ENCODE measurements around the gene CTDNEP1. TPM values are rescaled to one million over a fixed set of nuclear protein-coding genes. Genes with fewer than 3 reads are reported as not detected.

CTDNEP1 gene
- total RNA-seq, 1 donor from 2014 or later = 36.4 TPM

- DNase-seq (ENCODE audit: low read depth) = no peak
- no peak for TF ChIP-seq CTCF (conservative IDR thresholded peaks at IDR 0.05; ENCODE audit: low read depth, low read length)
- no peak overlapping the region for H3K4me3 ChIP-seq (ENCODE audit: low read depth, low read length)
Observed at GRCh38 chr17:7283471-7284216, 32.1 kb upstream of the CTDNEP1 start.

DNA sequence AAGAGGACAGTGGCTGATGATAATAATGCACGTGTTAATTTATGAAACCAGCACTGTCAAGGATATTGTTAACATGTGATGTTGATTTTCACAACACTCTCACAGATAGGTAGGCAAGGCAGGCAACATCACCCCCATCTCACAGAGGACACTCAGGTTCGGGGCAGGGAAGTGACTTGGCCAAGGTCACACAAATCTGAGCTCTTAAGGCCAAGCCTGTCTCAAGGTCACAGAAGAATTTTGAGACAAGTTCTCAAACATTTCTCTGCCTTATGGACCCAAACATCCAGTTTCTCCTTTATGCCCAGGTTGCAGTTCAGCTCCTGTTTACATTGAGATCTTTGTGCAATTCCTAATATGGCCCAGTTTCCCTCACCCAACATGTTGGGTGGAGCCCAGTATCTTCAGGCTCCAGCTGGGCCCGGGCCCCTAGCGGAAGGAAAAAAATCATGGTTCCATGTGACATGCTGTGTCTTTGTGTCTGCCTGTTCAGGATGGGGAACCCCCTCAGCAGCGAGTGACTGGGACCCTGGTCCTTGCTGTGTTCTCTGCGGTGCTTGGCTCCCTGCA, 31.3 kb upstream of the CTDNEP1 start:
- H3K4me3 ChIP-seq (ENCODE audit: low read depth, low read length) = no peak overlapping the region
- DNase-seq (ENCODE audit: low read depth) = no peak
- no peak for TF ChIP-seq CTCF (conservative IDR thresholded peaks at IDR 0.05; ENCODE audit: low read depth, low read length)

GRCh38 chr17:7281953-7282751, 30.6 kb upstream of the CTDNEP1 start:
- DNase-seq (ENCODE audit: low read depth) = no peak
- H3K4me3 ChIP-seq (ENCODE audit: low read depth, low read length) = peak overlapping the region; percentile 54
- no peak for TF ChIP-seq CTCF (conservative IDR thresholded peaks at IDR 0.05; ENCODE audit: low read depth, low read length)

GRCh38 chr17:7281074-7281952, 29.8 kb upstream of the CTDNEP1 start, which contains the start of gene SLC2A4:
SLC2A4 (plus strand) TSS chr17:7281718; CDS start chr17:7281935, 217 bp downstream.
- H3K4me3 ChIP-seq (ENCODE audit: low read depth, low read length) = peak within 1 kb of the TSS; percentile 54
- TF ChIP-seq CTCF (conservative IDR thresholded peaks at IDR 0.05; ENCODE audit: low read depth, low read length) = no peak
- DNase-seq (ENCODE audit: low read depth) = no peak

DNA sequence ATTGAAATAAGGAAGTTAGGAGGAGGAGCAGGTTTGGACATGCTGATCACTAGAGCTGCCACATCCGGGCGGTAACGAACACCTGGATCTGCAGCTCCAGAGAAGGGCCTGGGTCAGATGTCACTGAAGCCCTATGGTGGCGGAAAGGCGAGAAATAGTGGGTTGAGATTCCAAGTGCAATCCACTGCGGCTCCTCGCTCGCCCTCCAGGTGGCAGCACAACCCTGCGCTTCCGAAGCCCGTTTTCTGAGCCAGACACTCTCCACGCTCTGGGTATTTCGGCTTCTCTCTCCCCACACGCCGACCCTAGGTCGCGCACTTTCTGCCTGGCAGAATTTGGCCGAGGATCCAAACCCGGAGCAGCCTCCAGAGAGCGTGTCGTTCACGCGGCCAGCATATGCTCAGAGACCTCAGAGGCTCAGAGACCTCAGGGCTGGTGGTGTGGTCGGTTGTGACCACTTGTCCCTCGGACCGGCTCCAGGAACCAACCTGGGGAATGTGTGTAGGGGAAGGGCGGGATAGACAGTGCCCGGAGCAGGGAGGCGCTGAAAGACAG, 29.1 kb upstream of the CTDNEP1 start:
- no peak for DNase-seq (ENCODE audit: low read depth)
- peak; percentile 94 for TF ChIP-seq CTCF (conservative IDR thresholded peaks at IDR 0.05; ENCODE audit: low read depth, low read length)
- peak overlapping the region; percentile 54 for H3K4me3 ChIP-seq (ENCODE audit: low read depth, low read length)

DNA sequence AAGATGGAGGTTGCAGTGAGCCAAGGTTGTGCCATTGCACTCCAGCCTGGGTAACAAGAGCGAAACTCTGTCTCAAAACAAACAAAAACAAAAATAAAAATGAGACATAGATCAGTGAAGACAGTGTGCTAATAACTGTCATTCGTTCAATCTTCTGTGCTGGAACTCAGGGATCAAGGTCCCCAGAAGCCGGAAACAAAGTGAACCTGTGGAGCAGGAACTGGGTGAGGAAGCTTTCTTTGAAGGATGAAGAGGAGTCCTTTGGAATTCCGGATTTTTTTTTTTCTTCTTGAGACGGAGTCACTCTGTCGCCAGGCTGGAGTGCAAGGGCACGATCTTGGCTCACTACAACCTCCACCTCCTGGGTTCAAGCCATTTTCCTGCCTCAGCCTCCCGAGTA, 27.9 kb upstream of the CTDNEP1 start:
- TF ChIP-seq CTCF (conservative IDR thresholded peaks at IDR 0.05; ENCODE audit: low read depth, low read length) = no peak
- no peak for DNase-seq (ENCODE audit: low read depth)
- no peak overlapping the region for H3K4me3 ChIP-seq (ENCODE audit: low read depth, low read length)

All from epithelial cell of proximal tubule (primary cell).